GM20000 (cell line): ENCODE data around the gene USP36.

Experiments
- DNase-seq: peaks from one replicate; pipeline ENCODE4 v3.0.0; 2012; ENCODE audit warnings: low spot score
- CTCF ChIP-seq: IDR thresholded peaks from 2 replicates; pipeline ENCODE4 v1.5.1; 2012; ENCODE audit warnings: mild to moderate bottlenecking, control low read depth; ENCODE audit errors: extremely low read depth, missing control alignments

Gene USP36

DNA sequence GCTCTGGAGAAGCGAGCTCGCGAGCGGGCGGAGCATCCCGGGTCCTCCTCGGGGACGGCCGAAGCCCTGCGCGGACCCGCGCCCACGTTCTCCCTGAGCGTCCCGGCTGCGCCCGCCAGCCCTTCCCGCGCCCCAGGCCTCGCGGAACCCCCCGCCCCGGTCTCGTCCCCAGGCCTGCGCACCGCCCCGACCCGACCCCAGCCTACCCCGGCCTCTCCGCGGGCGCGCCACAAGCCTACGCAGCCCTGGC lies 159 bp downstream of the USP36 start:
- no peak for DNase-seq
- no peak for TF ChIP-seq CTCF

GRCh38 chr17:78839762-78840529 lies 668 bp downstream of the USP36 start:
- DNase-seq: peak; percentile 69
- TF ChIP-seq CTCF: no peak

DNA sequence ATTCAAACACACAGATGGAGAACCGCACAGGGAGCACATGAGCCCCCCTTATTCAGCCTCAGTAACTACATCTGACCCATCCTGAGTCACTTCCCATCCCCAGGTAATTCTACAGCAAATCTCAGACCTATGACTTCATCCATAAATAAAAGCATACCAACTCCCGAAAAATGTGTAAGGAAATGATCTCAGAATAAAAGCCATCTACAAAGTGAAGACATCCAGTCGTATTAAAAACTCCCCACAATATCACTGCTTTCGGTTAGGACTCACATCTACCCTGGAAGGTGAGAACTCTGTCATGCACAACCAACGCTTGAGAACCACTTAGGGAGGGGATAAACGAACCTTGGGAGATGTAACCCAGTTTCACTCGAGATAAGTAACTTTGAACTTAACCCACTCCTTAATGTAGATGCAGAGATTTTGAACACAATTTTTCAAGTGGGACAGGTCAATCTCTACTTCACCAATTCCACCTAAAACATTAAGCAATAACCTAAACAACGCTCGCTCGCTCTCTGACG lies 1.3 kb downstream of the USP36 start:
- DNase-seq: peak; percentile 42
- TF ChIP-seq CTCF: no peak

DNA sequence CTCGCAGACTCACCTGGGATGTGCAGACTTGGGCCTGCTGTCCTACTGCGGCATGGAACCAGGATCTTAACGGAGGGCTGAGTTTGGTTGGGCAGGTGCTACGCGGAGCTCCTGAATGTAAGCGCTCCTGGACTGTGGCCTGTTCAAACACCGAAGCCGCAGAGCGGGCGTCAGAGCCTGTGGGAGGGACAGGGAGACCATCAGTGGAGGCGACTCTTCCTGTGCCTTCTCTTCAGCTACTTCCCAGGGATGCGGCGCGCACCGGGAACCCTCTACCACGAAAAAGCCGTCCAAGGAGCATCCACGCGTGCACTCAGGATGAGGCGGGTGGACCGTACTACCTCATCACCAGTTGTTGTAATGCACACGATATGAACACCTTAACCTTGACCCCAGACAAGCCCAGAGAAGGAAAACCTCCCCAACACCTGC lies 2.0 kb downstream of the USP36 start:
- TF ChIP-seq CTCF: no peak
- DNase-seq: no peak

DNA sequence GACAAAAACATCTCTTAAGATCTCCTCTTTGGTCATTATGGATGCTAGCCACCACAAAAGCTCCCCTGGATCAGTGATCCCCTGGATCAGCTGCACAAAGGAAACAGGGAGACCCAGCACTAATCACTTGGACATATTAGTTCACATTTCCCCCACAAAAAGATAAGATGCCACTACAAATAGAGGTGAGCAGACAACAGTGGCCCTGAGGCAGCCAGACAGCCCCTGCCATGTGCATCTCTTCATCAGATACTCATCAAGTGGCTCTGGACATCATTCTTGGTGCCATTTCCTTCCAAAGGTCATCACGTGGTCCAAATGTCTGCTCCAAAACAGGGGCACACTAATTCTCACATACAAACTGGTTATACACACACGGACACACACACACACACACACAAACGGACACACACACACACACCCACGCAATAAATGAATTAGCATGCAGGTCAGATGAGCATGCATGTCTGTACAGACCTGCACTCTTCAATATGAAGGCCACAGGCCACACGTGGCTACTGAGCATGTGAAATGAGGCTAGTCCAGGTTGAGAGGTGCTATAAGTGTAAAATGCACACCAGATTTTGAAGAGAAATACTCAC lies 4.1 kb downstream of the USP36 start:
- TF ChIP-seq CTCF: no peak
- no peak for DNase-seq

- DNase-seq: no peak
- TF ChIP-seq CTCF: no peak
Observed at GRCh38 chr17:78834571-78834970, 6.0 kb downstream of the USP36 start.

GRCh38 chr17:78832541-78832810 lies 8.1 kb downstream of the USP36 start:
- no peak for DNase-seq
- no peak for TF ChIP-seq CTCF
